Measurements from ENCODE around the gene KCNA5.

KCNA5 gene

DNA sequence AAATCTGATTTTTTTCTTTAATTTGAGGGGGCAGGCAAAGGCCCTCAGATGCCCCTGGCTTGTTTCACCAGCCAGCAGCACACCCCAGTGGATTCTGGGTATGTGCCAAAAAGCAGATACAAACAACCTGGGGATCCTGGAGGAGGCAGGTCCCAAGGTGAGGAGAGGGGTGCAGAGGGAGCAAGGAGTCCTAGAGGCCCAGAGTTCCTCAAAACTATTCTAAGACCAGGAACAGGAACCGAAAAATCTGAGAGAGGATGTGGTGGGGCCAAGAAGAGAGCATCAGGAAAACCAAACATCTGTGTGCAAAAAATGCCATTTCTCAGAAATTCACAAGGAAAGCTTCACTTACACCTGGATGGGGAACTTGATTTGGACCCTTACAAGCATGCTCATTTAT, 8.2 kb downstream of the KCNA5 start:
- no peak overlapping the region for H3K4me3 ChIP-seq (ENCODE audit: low read length)
- no peak for DNase-seq (ENCODE audit: low read depth, low spot score)

DNA sequence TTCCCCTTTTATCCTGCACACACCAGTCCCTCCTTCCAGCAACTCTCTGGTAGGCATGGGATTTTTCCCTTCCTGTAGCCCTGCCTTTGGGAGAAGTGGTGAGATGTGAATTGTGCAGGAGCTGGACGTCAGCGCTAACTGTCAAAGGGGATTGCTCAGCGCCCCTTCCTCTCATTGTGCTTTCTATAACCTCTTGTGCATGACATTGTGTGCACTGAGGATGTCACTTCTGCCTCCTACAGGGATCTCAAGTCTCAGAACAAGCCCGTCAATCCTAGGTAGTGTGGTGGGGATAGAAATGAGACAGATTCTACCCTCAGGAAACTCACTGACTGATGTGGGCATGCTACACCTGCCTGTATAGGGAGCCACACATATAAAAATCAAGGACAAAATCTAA, 8.7 kb downstream of the KCNA5 start:
- DNase-seq (ENCODE audit: low read depth, low spot score), result no peak
- no peak overlapping the region for H3K4me3 ChIP-seq (ENCODE audit: low read length)

DNA sequence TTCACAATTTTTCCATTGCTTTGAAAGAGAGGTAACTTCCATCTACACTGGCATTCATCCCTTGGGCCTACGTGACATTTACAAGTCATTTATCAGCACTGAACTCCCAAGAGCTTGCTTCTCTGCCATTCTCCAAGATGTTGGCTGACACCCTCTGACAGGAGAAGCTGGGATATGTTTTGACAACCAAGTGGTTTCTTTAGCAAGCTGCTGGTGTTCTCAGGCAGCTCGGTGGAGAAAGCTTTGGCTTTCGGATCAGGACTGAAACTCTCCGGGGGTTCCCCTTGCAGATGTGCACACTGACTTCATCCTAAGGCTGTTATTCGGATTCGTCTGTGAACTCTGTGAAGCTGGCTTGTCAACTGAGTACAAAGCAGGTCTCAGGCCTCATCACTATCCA, 15.7 kb downstream of the KCNA5 start:
- no peak overlapping the region for H3K4me3 ChIP-seq (ENCODE audit: low read length)
- no peak for DNase-seq (ENCODE audit: low read depth, low spot score)

DNA sequence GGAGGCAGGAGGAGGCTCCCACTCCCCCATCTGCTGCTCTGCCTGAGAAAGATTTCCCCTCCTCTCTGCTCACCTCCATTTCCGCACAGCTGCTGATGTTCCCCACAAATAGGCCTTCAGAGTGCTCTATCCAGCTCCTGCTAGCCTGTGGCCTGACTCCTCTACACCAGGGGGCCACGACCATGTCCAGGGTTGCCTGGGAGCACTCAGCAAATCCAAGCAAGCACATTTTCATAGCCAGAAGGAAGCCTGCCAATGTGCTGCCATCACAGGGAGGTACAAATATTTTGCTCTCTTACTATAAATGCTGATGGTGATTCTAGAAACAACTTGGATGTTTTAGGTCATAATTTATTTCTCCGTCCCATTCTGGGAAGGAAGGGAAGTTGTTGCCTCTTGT, 17.3 kb downstream of the KCNA5 start:
- no peak overlapping the region for H3K4me3 ChIP-seq (ENCODE audit: low read length)
- no peak for DNase-seq (ENCODE audit: low read depth, low spot score)

DNA sequence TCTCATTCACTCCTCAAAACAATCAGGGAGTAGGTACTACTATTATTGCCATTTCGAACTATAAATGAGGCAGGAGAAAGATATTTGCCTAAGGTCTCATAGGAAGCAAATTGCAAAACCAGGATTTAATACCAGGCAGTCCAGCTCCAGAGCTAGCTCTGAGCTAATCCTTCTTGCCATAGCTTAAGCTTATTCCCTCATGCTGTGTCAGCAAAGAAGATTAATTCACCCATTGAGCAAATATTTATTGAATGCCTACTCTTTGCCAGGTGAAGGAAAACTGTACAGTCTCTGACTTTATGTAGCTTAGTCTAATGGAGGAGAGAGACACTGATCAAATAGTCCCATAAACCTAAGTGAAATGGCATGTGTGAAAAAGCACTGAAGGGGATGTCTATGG, 19.5 kb downstream of the KCNA5 start:
- H3K4me3 ChIP-seq (ENCODE audit: low read length), result no peak overlapping the region
- no peak for DNase-seq (ENCODE audit: low read depth, low spot score)

DNA sequence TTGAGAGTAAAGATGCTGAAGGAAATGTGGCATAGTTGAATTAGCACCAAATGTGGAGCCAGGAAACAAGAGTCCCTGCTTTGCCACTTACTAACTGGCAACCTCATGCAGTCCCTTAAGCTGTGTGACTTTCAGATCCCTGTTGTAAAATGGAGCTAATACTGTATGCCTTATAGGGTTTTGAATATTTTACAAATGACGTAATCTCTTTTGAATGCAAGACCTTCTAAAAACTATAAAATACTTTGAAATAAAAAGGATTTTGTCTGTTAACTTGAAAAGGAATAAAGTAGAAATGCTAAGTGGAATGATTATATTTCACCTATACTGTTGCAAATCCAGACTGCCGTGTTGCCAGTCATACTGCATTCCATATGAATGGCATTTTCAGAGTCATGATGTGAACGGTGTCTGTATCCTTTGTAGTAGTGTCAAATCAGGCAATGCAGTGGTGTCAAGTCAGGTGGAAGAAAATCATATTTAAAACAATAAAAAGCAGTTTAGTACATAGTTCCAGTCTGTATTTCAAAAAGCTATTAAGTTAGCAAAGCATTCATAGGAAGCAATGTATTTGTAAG, 21.3 kb downstream of the KCNA5 start:
- H3K4me3 ChIP-seq (ENCODE audit: low read length), result no peak overlapping the region
- DNase-seq (ENCODE audit: low read depth, low spot score), result no peak

DNA sequence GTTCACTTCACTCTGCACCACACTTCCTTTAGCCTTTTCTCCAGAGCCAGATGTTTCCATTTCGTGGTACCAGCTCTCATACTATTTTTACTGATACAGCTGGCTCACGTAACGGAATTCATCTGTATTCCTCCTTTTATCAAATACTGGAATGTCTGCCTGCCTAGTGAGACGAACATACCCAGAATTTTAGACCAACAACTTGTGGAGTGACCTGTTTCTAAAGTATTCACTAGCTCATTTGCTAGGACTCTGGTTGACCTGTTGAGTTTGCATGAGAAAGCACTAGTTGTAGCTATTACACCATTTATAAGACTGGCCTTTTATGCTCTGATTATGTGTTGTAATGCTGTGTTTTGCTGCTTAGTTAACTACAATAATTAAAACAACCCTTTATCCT, 22.6 kb downstream of the KCNA5 start:
- no peak overlapping the region for H3K4me3 ChIP-seq (ENCODE audit: low read length)
- DNase-seq (ENCODE audit: low read depth, low spot score), result no peak

DNA sequence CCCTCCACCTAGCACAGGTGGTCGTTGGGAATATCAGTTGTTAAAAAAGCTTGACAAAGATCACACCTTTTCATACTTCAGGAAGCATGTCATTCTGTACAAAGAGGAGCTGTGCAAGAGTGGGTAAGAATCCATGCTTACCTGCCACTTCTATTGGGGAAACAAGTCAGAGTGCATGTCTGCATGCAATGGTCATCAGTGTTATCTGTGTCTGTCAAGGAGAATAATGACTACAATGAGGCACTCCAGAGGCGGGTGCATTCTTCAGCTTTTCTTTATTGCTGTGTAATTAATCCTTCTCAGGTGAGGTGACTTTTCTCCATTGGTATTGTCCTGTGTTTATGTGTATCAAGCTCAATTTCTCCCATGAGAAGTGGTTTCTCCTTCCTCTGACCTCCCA, 24.4 kb downstream of the KCNA5 start:
- H3K4me3 ChIP-seq (ENCODE audit: low read length), result no peak overlapping the region
- no peak for DNase-seq (ENCODE audit: low read depth, low spot score)

DNA sequence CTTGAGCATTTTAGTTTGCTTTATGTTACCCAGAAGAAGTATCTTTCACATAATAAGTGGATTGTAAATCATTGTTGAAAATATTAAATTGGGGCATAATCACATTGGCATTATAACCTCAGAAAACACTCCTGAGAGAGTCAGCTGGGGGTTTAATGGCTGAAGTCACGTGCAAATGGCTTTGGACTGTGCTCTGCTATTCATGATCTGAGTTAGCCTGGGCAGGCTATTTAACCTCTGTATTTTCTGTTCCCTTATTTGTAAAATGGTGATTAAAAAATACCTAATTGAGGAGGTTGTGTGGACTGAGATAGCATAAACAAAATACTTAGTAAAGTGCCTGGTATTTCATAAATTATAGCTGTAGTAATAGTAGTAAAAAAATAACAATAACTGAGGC, 24.9 kb downstream of the KCNA5 start:
- no peak for DNase-seq (ENCODE audit: low read depth, low spot score)
- no peak overlapping the region for H3K4me3 ChIP-seq (ENCODE audit: low read length)

DNA sequence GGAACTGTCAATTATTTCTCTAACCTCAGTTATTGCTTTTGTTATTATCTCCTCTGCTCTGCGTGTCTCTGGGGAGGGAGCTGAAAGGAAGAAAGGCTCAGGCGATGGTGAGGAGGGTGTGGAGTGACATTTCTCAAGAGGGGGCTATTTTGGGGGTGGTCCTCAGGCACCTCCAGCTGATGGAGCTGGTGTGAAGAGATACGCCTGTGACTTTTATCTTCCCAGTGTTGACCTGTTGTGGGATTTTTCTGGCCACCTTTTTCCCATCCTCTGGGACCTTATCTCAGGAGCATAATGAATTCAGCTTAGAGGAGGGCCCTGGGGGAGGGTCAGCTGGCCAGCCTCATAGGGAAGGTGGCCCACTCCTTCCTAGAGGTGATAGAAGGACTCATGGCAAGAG, 26.4 kb downstream of the KCNA5 start:
- no peak overlapping the region for H3K4me3 ChIP-seq (ENCODE audit: low read length)
- DNase-seq (ENCODE audit: low read depth, low spot score), result no peak

DNA sequence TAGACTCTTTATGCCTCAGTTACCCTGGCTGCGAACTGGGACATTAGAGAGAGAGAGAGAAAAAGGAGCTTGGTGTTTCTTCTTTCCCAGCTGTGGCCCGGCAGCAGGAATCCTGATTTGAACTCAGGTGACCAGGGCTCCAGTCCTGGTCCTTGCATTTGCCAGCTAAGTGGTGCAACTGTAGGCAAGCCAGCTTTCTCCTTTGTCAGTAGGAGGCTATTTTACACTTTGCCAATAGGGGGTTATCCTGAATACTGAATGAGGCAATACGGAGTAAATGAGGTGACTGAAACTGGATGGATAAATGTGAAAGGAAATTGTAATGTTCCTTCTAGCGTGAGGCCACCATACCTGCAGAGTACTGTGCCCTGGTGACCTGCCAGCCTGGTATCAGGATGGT, 27.8 kb downstream of the KCNA5 start:
- no peak overlapping the region for H3K4me3 ChIP-seq (ENCODE audit: low read length)
- DNase-seq (ENCODE audit: low read depth, low spot score), result no peak

DNA sequence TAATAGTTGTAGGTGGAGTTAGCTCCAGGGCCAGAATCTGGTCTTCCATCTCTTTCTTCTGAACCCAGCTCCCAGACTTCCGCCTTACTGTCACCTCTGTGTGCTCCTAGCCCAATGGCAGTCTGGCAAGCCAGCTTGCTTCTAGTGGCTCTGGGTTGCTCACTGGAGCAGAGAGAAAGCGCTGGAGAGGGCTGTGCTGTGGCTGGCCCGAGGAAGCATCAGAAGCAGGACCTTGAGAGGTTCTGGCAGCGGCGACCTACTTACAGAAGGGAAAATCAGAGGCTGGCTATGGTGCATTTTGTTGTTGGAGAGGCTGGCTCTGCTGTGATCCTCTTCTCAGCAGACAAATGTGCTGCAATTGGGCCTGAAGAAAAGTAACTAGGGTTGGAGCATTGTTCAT, 28.6 kb downstream of the KCNA5 start:
- H3K4me3 ChIP-seq (ENCODE audit: low read length), result no peak overlapping the region
- no peak for DNase-seq (ENCODE audit: low read depth, low spot score)

DNA sequence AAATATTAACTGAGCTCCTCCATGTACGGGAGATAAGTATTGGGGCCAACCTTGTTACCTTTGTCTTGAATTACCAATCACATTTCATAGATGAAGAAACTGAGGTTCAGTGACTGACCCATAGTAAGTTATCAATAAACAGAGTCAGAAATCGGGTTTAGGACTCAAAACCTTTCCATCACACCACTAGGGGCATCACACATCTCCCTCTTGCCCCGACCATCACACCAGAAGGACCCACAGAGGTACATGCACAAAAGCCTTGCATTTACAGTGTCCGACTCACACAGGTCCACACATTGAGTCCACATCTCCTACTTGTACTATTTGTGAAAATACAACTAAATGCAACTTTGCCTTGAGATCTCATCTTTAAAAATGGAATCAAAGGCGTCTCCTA, 29.4 kb downstream of the KCNA5 start:
- no peak overlapping the region for H3K4me3 ChIP-seq (ENCODE audit: low read length)
- no peak for DNase-seq (ENCODE audit: low read depth, low spot score)

DNA sequence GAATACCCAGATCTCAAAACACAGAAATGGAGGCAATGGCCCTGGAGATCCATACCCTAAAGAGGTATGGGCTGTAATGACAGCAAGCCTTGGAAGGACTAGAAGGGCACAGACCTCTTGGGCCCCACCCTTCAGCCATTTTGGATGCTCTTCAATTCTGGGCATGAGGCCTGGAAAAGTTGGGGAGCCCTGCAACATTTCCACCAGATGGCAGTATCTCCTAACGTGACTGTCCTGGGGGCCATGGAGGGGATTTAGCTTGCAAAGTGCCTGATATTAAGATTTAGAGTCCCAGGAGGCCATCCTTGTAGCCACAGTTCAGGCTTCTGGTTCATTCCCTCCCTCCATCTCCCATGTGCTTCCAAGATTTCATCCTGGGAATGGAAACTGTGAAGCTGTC, 30.2 kb downstream of the KCNA5 start:
- DNase-seq (ENCODE audit: low read depth, low spot score), result no peak
- no peak overlapping the region for H3K4me3 ChIP-seq (ENCODE audit: low read length)

DNA sequence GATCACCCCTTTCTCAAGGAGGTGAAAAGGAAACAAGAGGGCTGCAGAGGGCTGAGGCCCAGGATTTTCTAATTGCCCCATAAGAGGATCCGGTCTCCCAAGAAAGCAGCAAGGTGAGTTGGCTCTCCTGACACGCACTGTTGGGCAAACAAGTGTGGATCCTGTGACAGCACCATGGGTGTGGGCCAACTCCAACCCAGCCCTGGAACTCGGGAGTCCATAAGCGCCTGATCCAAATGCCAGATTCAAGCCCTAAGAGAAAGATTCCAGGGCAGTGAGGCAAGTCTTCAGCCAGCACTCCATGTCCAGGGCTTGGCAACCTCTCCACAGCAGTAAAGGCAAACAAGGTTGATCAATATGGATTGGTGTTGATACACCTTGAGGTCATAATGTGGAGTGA, 33.1 kb downstream of the KCNA5 start:
- no peak for DNase-seq (ENCODE audit: low read depth, low spot score)

DNA sequence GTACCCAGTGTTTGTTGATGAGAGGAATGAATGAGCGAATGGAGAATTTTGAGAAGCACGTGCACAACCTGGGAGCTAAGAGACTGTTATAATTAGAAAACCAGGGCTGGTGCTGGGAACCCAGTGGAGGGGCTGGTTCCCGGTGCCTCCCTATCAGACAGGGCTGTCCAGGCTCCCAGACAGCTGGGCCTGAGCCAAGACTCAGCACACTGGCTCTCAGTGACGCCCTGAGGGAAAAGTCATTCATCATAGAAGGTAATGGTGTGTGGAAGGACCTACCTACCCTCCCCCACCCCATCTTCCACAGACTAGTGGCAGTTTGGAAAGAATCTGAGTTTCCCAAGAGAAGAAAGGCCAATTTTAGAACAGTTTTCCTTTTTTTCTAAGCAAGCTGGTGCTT, 34.7 kb downstream of the KCNA5 start:
- no peak overlapping the region for H3K4me3 ChIP-seq (ENCODE audit: low read length)

More for the DNA sequence above, 33.1 kb downstream of the KCNA5 start:
- H3K4me3 ChIP-seq (ENCODE audit: low read length), result no peak overlapping the region

DNA sequence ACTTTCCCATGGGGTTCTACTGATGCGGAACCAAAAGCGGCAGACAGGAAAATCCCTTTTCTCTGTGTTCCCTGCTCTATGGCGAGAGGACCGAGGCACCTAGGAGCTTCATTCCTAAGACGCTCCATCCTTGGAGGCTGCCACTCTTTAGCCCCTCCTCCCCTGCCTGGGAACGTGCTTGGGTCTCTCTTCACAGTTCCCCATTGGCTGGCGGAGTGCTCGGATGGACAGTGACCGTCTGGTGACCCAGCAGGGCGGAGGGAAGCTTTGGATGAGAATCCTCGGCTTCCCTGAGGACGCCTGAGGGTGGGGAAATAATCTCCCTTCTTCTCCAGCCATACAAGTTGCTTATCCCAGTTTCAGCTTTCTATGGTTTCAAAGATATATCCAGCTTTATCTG, 37.3 kb downstream of the KCNA5 start:
- H3K4me3 ChIP-seq (ENCODE audit: low read length), result no peak overlapping the region
- no peak for DNase-seq (ENCODE audit: low read depth, low spot score)

More for the DNA sequence above, 34.7 kb downstream of the KCNA5 start:
- no peak for DNase-seq (ENCODE audit: low read depth, low spot score)

DNA sequence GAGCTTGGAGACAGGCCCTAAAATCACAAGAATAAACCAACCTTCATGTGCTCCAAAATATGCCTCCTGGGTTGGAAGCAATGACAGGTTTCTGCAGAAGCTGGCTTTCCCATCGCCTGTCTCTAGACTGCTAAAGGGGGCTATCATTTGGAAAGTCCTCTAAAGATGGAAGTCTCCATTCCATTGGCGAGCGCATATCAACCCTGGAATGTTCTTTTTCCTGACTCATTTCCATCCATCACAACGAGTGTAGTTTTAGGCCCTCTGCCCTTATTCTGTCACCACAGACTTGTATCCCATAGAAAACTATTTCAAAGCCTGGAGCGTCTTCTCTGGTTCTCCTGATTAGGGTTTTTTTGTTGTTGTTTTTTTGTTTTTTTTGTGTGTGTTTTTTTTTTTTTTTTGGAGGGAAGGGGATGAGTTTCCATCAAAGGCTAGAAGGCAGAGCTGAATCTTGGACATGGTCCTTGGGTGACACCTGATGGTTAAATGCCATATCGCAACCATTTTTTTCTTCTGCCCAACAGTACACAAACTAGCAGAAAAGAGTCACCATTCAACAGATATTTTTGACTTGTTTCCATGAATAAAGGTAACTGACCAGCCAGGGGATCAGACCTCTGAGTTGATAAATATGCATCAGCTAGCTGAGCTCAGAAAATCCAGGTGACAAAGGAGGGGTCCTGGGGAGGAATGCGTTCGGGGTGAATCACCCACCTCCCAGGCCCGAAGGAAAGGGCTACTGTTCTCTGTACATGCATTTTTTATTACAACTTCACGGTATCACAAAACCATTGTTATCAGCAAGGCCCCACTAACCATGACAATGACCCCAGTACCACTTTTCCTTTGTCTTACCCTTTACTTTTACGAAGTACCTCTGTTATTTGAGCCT, 40.5 kb downstream of the KCNA5 start:
- peak; percentile 44 for DNase-seq (ENCODE audit: low read depth, low spot score)
- H3K4me3 ChIP-seq (ENCODE audit: low read length), result no peak overlapping the region

DNA sequence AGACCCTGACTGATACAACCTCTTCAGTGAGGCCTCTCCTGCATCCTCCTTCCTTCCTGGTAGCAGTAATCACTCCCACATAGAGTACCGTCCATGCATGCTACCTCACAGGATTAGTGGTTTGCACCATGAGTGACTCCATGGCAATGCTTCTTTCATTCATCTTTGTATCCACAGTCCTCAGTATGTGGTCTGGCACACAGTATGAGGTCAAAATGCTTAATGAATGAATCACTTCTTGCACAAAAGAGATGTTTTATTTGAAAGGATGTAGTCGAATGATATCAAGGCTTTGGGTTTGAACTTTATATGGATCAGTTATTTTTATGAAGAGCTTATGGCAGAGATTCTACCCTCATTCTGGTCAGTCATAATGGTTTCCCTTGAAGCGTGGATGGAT, 42.2 kb downstream of the KCNA5 start:
- no peak for DNase-seq (ENCODE audit: low read depth, low spot score)
- H3K4me3 ChIP-seq (ENCODE audit: low read length), result no peak overlapping the region

DNA sequence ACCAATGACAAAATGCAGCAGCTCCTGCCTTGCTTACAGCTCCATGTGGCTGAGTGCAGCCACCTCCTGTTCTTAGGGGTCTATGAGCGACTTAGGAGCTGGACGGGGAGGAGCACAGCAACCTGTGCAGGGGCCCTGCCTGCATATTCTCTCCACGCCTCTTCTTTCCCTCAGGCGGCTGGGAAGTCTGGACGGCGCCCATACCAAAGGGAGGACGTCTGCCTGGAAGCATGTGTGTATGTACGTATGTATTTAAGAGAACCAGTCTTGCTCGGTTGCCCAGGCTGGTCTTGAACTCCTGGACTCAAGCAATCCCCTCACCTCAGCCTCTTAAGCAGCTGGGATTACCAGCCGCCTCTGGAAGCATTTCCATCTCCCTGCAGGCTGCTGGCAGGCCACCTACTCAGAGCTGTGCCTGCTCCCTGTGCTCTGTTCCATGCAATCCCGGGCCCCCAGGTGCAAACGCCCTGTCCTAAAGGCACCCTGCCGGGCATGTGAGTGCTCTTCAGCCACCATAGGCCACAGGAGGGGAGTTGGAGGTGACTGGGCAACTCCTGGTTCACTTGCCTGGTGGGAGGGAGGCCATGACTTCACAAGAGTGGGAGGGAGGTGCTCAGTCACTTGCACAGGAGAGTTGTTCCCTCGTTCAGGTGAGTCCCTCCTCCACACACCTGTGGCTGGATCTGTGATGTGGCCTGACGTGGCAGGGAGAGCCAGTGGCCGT, 44.3 kb downstream of the KCNA5 start:
- DNase-seq (ENCODE audit: low read depth, low spot score), result no peak
- no peak overlapping the region for H3K4me3 ChIP-seq (ENCODE audit: low read length)
